Muscle layer of colon (tissue), 2 donors: ENCODE results near the gene TMEM140.
"Not testable (repeated sequence)": the region's sequence is repeated elsewhere in the genome, so short reads cannot be mapped to it uniquely, and the experiment has no call there.

ENCODE experiments used
- H3K27ac ChIP-seq: one replicate; pipeline ENCODE4 v1.7.0; 2013; ENCODE audit warnings: low read depth, mild to moderate bottlenecking, low read length, moderate library complexity
- H3K27me3 ChIP-seq, 2 donors: one replicate each; pipeline ENCODE4 v1.7.0; 2013; ENCODE audit warnings: low read length in 2 of 2, mild to moderate bottlenecking in 2 of 2; ENCODE audit not compliant: insufficient read depth in 2 of 2, control insufficient read depth in 1 of 2
- H3K36me3 ChIP-seq: one replicate; pipeline ENCODE4 v1.7.0; 2013; ENCODE audit warnings: mild to moderate bottlenecking, low read length; ENCODE audit not compliant: insufficient read depth
- H3K4me1 ChIP-seq: one replicate; pipeline ENCODE4 v1.7.0; 2013; ENCODE audit warnings: mild to moderate bottlenecking, low read length; ENCODE audit not compliant: insufficient read depth
- H3K4me3 ChIP-seq, 2 donors: one replicate each; pipeline ENCODE4 v1.7.0; 2013; ENCODE audit warnings: low read length in 2 of 2, low read depth in 1 of 2, mild to moderate bottlenecking in 1 of 2, moderate library complexity in 1 of 2
- H3K9ac ChIP-seq: one replicate; pipeline ENCODE4 v1.7.0; 2013; ENCODE audit warnings: low read length
- H3K9me3 ChIP-seq: one replicate; pipeline ENCODE4 v1.7.0; 2013; ENCODE audit warnings: mild to moderate bottlenecking, low read length
- donor health status: abdominal sarcoma.
- donor health status: Adenocarcinoma of cecum.

Gene TMEM140

GRCh38 chr7:135147899-135148721, at the start of gene TMEM140:
Gene TMEM140 (plus strand): TSS chr7:135148072. CDS start chr7:135164442, 16,370 bp downstream.
- H3K36me3 ChIP-seq = no peaks in the 10 kb centered on the region
- H3K4me1 ChIP-seq = peaks cover 13% of the 10 kb centered on the region
- H3K4me3 ChIP-seq = peak within 1 kb of the TSS; percentile 84 to 86
- H3K27me3 ChIP-seq = no peaks in the 10 kb centered on the region
- H3K9me3 ChIP-seq = no peaks in the 10 kb centered on the region
- H3K27ac ChIP-seq = peak within 1 kb of the TSS; percentile 90
- peak within 1 kb of the TSS; percentile 81 for H3K9ac ChIP-seq

- Histone ChIP-seq H3K36me3 (no peaks in the 10 kb centered on the region), H3K9ac (no peak overlapping the region), H3K27ac (no peak overlapping the region), H3K4me1 (no peaks in the 10 kb centered on the region), H3K9me3 (no peaks in the 10 kb centered on the region), H3K4me3 (no peak overlapping the region), H3K27me3 (no peaks in the 10 kb centered on the region)
These were observed 49.5 kb upstream of the TMEM140 start for GRCh38 chr7:135098391-135098790.

GRCh38 chr7:135100856-135101255, 47.0 kb upstream of the TMEM140 start:
- Histone ChIP-seq H3K27ac (no peak overlapping the region), H3K36me3 (no peaks in the 10 kb centered on the region), H3K27me3 (no peaks in the 10 kb centered on the region), H3K4me3 (no peak overlapping the region), H3K4me1 (no peaks in the 10 kb centered on the region), H3K9me3 (no peaks in the 10 kb centered on the region), H3K9ac (no peak overlapping the region)

GRCh38 chr7:135102372-135102771, 45.5 kb upstream of the TMEM140 start:
- no peaks in the 10 kb centered on the region for H3K9me3 ChIP-seq
- H3K36me3 ChIP-seq = no peaks in the 10 kb centered on the region
- H3K4me1 ChIP-seq = no peaks in the 10 kb centered on the region
- no peak overlapping the region for H3K4me3 ChIP-seq
- no peak overlapping the region for H3K9ac ChIP-seq
- H3K27ac ChIP-seq = no peak overlapping the region
- H3K27me3 ChIP-seq = no peaks in the 10 kb centered on the region

- Histone ChIP-seq H3K27ac (no peak overlapping the region), H3K9me3 (no peaks in the 10 kb centered on the region), H3K36me3 (no peaks in the 10 kb centered on the region), H3K4me1 (no peaks in the 10 kb centered on the region), H3K9ac (no peak overlapping the region), H3K27me3 (no peaks in the 10 kb centered on the region), H3K4me3 (no peak overlapping the region)
These were observed 38.3 kb upstream of the TMEM140 start for GRCh38 chr7:135109562-135109961.

- no peaks in the 10 kb centered on the region for H3K36me3 ChIP-seq
- H3K9me3 ChIP-seq = no peaks in the 10 kb centered on the region
- no peak overlapping the region for H3K9ac ChIP-seq
- no peaks in the 10 kb centered on the region for H3K27me3 ChIP-seq
- H3K4me1 ChIP-seq = no peaks in the 10 kb centered on the region
- no peak overlapping the region for H3K27ac ChIP-seq
- no peak overlapping the region for H3K4me3 ChIP-seq
These were observed 37.9 kb upstream of the TMEM140 start for GRCh38 chr7:135109976-135110375.

- H3K9me3 ChIP-seq = no peaks in the 10 kb centered on the region
- no peak overlapping the region for H3K4me3 ChIP-seq
- H3K9ac ChIP-seq = no peak overlapping the region
- no peak overlapping the region for H3K27ac ChIP-seq
- H3K27me3 ChIP-seq = no peaks in the 10 kb centered on the region
- no peaks in the 10 kb centered on the region for H3K36me3 ChIP-seq
- no peaks in the 10 kb centered on the region for H3K4me1 ChIP-seq
These were observed 36.5 kb upstream of the TMEM140 start for GRCh38 chr7:135111379-135111778.

GRCh38 chr7:135114622-135115021, 33.2 kb upstream of the TMEM140 start:
- Histone ChIP-seq H3K27ac (no peak overlapping the region), H3K4me3 (no peak overlapping the region), H3K9me3 (no peaks in the 10 kb centered on the region), H3K36me3 (no peaks in the 10 kb centered on the region), H3K9ac (no peak overlapping the region), H3K4me1 (no peaks in the 10 kb centered on the region), H3K27me3 (no peaks in the 10 kb centered on the region)

GRCh38 chr7:135117096-135117495, 30.8 kb upstream of the TMEM140 start:
- H3K27me3 ChIP-seq = no peaks in the 10 kb centered on the region
- no peaks in the 10 kb centered on the region for H3K4me1 ChIP-seq
- no peak overlapping the region for H3K9ac ChIP-seq
- H3K9me3 ChIP-seq = no peaks in the 10 kb centered on the region
- no peak overlapping the region for H3K4me3 ChIP-seq
- H3K36me3 ChIP-seq = no peaks in the 10 kb centered on the region
- H3K27ac ChIP-seq = no peak overlapping the region

- Histone ChIP-seq H3K27me3 (no peaks in the 10 kb centered on the region), H3K27ac (no peak overlapping the region), H3K36me3 (no peaks in the 10 kb centered on the region), H3K9ac (no peak overlapping the region), H3K4me1 (no peaks in the 10 kb centered on the region), H3K4me3 (no peak overlapping the region), H3K9me3 (no peaks in the 10 kb centered on the region)
These were observed 26.0 kb upstream of the TMEM140 start for GRCh38 chr7:135121868-135122267.

GRCh38 chr7:135124631-135125030, 23.2 kb upstream of the TMEM140 start:
- not testable (repeated sequence) for H3K4me3 ChIP-seq, H3K4me1 ChIP-seq

GRCh38 chr7:135128931-135129330, 18.9 kb upstream of the TMEM140 start:
- no peaks in the 10 kb centered on the region for H3K27me3 ChIP-seq
- H3K9ac ChIP-seq = no peak overlapping the region
- no peaks in the 10 kb centered on the region for H3K4me1 ChIP-seq
- no peak overlapping the region for H3K4me3 ChIP-seq
- H3K9me3 ChIP-seq = no peaks in the 10 kb centered on the region
- no peak overlapping the region for H3K27ac ChIP-seq
- no peaks in the 10 kb centered on the region for H3K36me3 ChIP-seq

More at GRCh38 chr7:135124631-135125030, 23.2 kb upstream of the TMEM140 start:
- not testable (repeated sequence) for H3K27ac ChIP-seq, H3K9ac ChIP-seq, H3K36me3 ChIP-seq, H3K27me3 ChIP-seq, H3K9me3 ChIP-seq
